ENCODE results near the gene DAB2IP.

DAB2IP gene

GRCh38 chr9:121758693-121759092 lies 107.3 kb downstream of the DAB2IP start:
- intact Hi-C loops (cut with DNase I): no loop called here
- no peak for DNase-seq

DNA sequence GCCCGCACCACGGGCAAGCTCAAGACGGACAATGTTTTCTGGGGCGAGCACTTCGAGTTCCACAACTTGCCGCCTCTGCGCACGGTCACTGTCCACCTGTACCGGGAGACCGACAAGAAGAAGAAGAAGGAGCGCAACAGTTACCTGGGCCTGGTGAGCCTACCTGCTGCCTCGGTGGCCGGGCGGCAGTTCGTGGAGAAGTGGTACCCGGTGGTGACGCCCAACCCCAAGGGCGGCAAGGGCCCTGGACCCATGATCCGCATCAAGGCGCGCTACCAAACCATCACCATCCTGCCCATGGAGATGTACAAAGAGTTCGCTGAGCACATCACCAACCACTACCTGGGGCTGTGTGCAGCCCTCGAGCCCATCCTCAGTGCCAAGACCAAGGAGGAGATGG lies 108.6 kb downstream of the DAB2IP start:
- intact Hi-C loops (cut with DNase I): no loop called here

GRCh38 chr9:121760571-121760970 lies 109.1 kb downstream of the DAB2IP start:
- intact Hi-C loops (cut with DNase I): no loop called here
- DNase-seq: peak in 1 of 42 donors; percentile 64

More for the DNA sequence above, 108.6 kb downstream of the DAB2IP start:
- no peak for DNase-seq

DNA sequence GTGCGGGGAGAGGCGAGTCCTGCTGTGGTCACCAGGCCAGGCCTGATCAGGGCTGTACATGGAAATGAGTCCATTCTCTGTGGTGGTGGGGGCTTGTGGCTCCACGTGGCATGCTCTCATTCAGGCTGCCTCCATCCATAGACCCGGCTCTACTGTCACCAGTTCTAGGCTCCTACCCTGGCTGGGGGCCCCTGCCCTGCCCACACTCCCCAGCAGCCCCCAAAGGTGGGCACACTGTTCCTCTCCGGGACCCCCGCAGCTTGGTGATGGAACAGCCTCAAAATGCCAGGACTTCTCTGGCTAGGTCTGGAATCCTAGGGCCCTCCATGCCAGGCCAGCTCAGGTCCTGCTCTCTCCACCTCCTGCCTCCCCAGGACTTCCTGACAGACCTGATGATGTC lies 111.7 kb downstream of the DAB2IP start:
- intact Hi-C loops (cut with DNase I): no loop called here

DNA sequence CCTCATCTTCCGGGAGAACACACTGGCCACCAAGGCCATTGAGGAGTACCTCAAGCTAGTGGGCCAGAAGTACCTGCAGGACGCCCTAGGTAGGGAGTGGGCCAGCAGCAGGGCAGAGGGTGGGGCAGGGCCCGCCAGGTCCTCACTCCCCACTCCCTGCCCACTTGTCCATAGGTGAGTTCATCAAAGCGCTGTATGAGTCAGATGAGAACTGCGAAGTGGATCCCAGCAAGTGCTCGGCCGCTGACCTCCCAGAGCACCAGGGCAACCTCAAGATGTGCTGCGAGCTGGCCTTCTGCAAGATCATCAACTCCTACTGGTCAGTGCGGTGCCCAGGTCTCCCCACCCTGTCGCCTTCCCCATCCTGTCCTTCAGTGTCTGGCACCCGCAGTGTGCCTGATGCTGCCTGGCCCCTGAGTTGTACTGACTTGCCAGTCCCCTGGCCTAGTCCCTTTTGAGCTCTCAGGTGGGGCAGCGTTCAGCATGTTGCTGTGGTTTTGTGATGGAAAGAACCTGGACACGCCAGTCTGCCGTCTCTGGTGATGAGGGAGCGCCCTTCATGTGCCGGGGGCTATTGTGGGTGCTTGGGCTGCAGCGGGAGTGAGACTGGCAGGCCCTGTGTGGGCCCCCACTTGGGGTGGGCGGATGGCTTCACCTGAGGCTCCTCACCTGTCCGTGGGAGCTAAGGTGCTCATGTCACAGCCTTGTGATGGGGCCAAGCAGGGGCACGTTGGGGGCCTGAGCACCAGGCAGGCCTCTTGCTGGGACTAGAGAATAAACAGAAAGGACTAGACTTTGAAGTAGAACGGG lies 112.3 kb downstream of the DAB2IP start:
- intact Hi-C loops (cut with DNase I): no loop called here
- no peak for DNase-seq

More for the DNA sequence above, 111.7 kb downstream of the DAB2IP start:
- no peak for DNase-seq

DNA sequence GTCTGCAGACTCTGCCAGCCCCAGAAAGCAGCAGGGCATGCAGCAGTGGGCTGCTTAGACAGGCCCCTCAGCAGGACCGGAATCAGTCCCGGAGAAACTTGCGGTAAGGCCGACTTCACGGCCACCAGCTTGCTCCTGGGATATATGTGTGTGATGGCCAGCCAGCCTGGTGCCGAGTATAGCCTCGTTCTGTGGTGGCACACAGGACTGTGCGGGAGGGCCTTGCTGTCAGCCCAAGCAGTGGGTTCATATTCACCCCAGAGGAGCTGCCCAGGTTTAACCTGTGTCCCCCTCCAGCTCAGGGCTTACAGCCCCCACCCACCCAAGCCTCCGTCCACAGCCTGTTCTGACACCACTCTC lies 112.9 kb downstream of the DAB2IP start:
- no peak for DNase-seq
- intact Hi-C loops (cut with DNase I): no loop called here

GRCh38 chr9:121765021-121765950 lies 113.9 kb downstream of the DAB2IP start:
- intact Hi-C loops (cut with DNase I): no loop called here
- DNase-seq: no peak

GRCh38 chr9:121766081-121766683 lies 114.7 kb downstream of the DAB2IP start:
- peak in 1 of 42 donors; percentile 1 for DNase-seq

DNA sequence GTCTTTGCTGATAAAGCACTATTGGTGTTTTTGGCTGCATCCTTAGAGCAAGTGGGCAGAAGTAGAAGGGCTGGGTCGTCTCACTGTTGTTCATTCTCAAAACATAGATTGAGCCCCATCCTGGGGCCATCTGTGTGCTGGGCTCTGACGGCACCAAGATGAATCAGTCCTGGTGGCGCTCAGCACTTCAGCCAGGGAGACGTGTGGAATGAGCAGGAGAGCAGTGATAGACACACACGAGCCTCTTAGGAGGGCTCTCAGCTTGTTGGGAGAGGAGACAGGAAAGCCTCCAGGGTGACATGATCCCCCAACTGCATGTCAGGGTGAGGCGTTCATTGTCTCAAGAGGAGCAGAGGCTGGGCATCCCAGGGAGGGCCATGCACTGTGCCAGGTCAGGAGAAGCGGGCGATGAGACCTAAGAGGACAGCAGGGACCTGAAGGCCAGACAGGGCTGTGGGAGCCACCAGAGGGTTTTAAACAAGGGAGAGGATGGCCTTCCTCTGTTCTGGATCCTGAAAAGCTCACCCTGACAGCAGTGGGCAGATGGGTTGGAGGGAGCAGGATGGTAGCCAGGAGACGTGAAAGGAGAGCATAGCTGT lies 115.8 kb downstream of the DAB2IP start:
- DNase-seq: no peak
- intact Hi-C loops (cut with DNase I): no loop called here

More at GRCh38 chr9:121766081-121766683, 114.7 kb downstream of the DAB2IP start:
- intact Hi-C loops (cut with DNase I): no loop called here

DNA sequence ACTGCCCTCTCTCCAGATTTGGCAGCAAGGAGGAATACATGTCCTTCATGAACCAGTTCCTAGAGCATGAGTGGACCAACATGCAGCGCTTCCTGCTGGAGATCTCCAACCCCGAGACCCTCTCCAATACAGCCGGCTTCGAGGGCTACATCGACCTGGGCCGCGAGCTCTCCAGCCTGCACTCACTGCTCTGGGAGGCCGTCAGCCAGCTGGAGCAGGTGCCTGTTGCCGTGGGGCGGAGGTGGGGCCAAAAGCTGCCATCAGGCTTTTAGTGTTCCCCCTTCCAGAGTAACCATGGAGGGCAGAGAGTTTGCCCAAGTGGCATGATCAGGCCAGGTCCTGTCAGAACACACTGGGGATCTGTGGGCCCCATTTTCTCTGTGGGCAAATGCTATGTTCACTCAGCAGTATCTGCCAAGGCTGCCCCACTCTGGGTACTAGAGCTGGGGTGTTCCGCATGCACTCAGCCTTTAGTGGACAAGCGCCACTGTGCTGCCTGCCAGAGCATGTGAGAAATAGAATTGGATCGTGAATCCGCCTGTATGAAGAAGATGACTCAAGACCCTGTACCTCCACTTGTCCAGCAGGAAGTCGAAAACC lies 117.1 kb downstream of the DAB2IP start:
- intact Hi-C loops (cut with DNase I): no loop called here
- peak in 1 of 42 donors; percentile 2 for DNase-seq

DNA sequence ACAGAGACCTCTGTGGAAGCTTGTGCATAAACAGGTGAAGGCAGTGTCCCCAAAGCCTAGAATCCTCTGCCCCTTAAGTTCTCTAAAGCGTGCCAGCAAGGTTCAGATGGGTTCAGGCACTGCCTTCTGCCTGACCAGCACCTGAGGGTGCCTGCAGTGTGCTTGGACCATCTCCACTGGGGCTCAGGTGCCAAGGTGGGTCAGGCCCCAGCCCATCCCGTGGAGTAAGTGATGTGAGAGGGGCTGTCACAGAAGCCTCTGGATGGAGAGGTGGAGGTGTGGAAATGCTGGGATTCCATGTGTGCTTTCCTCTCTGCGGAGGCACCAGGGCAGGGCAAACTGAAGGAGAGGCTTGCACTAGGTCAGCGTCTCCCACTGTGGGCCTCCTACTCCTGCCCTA lies 118.5 kb downstream of the DAB2IP start:
- DNase-seq: peak in 1 of 42 donors; percentile 1
- intact Hi-C loops (cut with DNase I): no loop called here

GRCh38 chr9:121770415-121771273 lies 119.2 kb downstream of the DAB2IP start:
- intact Hi-C loops (cut with DNase I): no loop called here
- peak in 2 of 42 donors; percentile 0 to 2 for DNase-seq

- intact Hi-C loops (cut with DNase I): no loop called here
- peak in 13 of 42 donors; percentile 2 to 38 (median 14) for DNase-seq
Observed at GRCh38 chr9:121771418-121771817, 120.0 kb downstream of the DAB2IP start.

- DNase-seq: peak in 41 of 42 donors; percentile 57 to 95 (median 80)
- intact Hi-C loops (cut with DNase I): no loop called here
Observed at GRCh38 chr9:121771851-121772599, 120.6 kb downstream of the DAB2IP start.

DNA sequence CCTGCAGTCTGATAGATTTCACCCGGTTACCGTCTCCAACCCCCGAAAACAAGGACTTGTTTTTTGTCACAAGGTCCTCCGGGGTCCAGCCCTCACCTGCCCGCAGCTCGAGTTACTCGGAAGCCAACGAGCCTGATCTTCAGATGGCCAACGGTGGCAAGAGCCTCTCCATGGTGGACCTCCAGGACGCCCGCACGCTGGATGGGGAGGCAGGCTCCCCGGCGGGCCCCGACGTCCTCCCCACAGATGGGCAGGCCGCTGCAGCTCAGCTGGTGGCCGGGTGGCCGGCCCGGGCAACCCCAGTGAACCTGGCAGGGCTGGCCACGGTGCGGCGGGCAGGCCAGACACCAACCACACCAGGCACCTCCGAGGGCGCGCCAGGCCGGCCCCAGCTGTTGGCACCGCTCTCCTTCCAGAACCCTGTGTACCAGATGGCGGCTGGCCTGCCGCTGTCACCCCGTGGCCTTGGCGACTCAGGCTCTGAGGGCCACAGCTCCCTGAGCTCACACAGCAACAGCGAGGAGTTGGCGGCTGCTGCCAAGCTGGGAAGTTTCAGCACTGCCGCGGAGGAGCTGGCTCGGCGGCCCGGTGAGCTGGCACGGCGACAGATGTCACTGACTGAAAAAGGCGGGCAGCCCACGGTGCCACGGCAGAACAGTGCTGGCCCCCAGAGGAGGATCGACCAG lies 121.3 kb downstream of the DAB2IP start:
- DNase-seq: peak in 40 of 42 donors; percentile 35 to 90 (median 65)
- intact Hi-C loops (cut with DNase I): no loop called here

GRCh38 chr9:121773286-121773953 lies 122.0 kb downstream of the DAB2IP start:
- peak in 15 of 42 donors; percentile 6 to 31 (median 16) for DNase-seq
- intact Hi-C loops (cut with DNase I): no loop called here
